GM12878 (cell line): ENCODE results near the gene VAV2. TPM values are rescaled to one million over a fixed set of nuclear protein-coding genes. Genes with fewer than 3 reads are reported as not detected.

Experiments
- ATAC-seq: fragments of 200-7000 bp; cut with Tn5 transposase; 3 replicates; pipeline ENCODE4 v1.9.1; 2020; ENCODE audit warnings: mild to moderate bottlenecking, moderate library complexity
- BruUV-seq: library from RNA; stranded (reverse); fragments of 400-500 nt; replicated peaks from 2 replicates; lab custom pipeline; 2021; lab: Mats Ljungman, UMichigan
- CTCF ChIA-PET: fragments of 300-600 bp; sonication (Branson Sonifier 250); formaldehyde crosslinking; extraction: SDS; loops from one replicate; lab custom pipeline; 2021; ENCODE audit warnings: inconsistent platforms; lab: Yijun Ruan, JAX
- POLR2A ChIA-PET: fragments of 350-600 bp; formaldehyde crosslinking; extraction: SDS; loops from one replicate; lab custom pipeline; 2021; ENCODE audit warnings: inconsistent platforms; lab: Charles Lee
- RAD21 ChIA-PET: fragments of 300-600 bp; sonication (Branson Sonifier 250); formaldehyde crosslinking; loops from one replicate; lab custom pipeline; 2023; ENCODE audit warnings: antibody characterized with exemption; ENCODE audit not compliant: unreplicated experiment; lab: Charles Lee
- SMC1A ChIA-PET: fragments of 300-600 bp; sonication (Branson Sonifier 250); formaldehyde crosslinking; loops from one replicate; lab custom pipeline; 2023; ENCODE audit not compliant: unreplicated experiment, uncharacterized antibody; lab: Charles Lee
- DNase-seq: peaks from one replicate; pipeline ENCODE4 v3.0.0-alpha.2; 2011; ENCODE audit warnings: low read depth, low spot score
- FAIRE-seq: peaks from 3 replicates; lab custom pipeline; 2011; peaks lifted over from hg19 to GRCh38; lab: Jason Lieb, UNC
- H2AFZ ChIP-seq: 2 replicates; pipeline ENCODE4 v1.6.0; 2011; ENCODE audit warnings: low read depth, low read length, control low read depth; ENCODE audit not compliant: control insufficient read depth
- H3K27ac ChIP-seq: 2 replicates; pipeline ENCODE4 v1.5.1; 2011; ENCODE audit warnings: control low read depth; ENCODE audit not compliant: control insufficient read depth, insufficient read depth
- H3K27me3 ChIP-seq, 2 experiments: replicated peaks in 1 of 2; 2 replicates each; pipeline versions ENCODE4 v1.6.0 to v1.6.1; 2011; ENCODE audit warnings: low read length in 1 of 2; ENCODE audit not compliant: control insufficient read depth in 2 of 2, insufficient read depth in 2 of 2
- H3K36me3 ChIP-seq, 2 experiments: 2 replicates each; pipeline ENCODE4 v1.5.1; 2011; ENCODE audit warnings: low read length in 1 of 2; ENCODE audit not compliant: control insufficient read depth in 2 of 2, insufficient read depth in 2 of 2
- H3K4me1 ChIP-seq: 2 replicates; pipeline ENCODE4 v1.6.1; 2011; ENCODE audit warnings: mild to moderate bottlenecking, low read length, moderate library complexity, mixed read lengths; ENCODE audit not compliant: control insufficient read depth, insufficient read depth
- H3K4me2 ChIP-seq: 2 replicates; pipeline ENCODE4 v1.6.0; 2011; ENCODE audit warnings: control low read depth; ENCODE audit not compliant: control insufficient read depth, insufficient read depth
- H3K4me3 ChIP-seq: fragments of 200-600 bp; sonication (generic); 2 replicates; pipeline ENCODE4 v1.5.1; 2016
- H3K79me2 ChIP-seq: 2 replicates; pipeline ENCODE4 v1.6.0; 2011; ENCODE audit warnings: low read length; ENCODE audit not compliant: control insufficient read depth, insufficient read depth
- H3K9ac ChIP-seq: 2 replicates; pipeline ENCODE4 v1.8.0; 2011; ENCODE audit warnings: low read length, control low read depth, mixed read lengths; ENCODE audit not compliant: control insufficient read depth, insufficient read depth
- H3K9me3 ChIP-seq: replicated peaks from 3 replicates; pipeline ENCODE4 v1.5.1; 2011; ENCODE audit warnings: mild to moderate bottlenecking, low read length; ENCODE audit not compliant: control insufficient read depth, insufficient read depth
- H4K20me1 ChIP-seq: 2 replicates; pipeline ENCODE4 v1.6.0; 2011; ENCODE audit not compliant: control insufficient read depth, insufficient read depth
- CBX5 ChIP-seq: sonication (generic); IDR thresholded peaks from 2 replicates; pipeline ENCODE4 v1.6.1; 2016; ENCODE audit warnings: low read depth, moderate library complexity, mild to moderate bottlenecking, inconsistent platforms
- EZH2 ChIP-seq: IDR thresholded peaks from 2 replicates; pipeline ENCODE4 v1.6.1; 2012; ENCODE audit warnings: low read depth, mild to moderate bottlenecking, control low read depth, inconsistent platforms, low read length, borderline replicate concordance; ENCODE audit not compliant: control insufficient read depth
- HCFC1 ChIP-seq: fragments of 150-350 bp; IDR thresholded peaks from 2 replicates; pipeline ENCODE4 v1.6.1; 2014; ENCODE audit warnings: low read length
- MEF2B ChIP-seq: fragments of 450-650 bp; IDR thresholded peaks from 2 replicates; pipeline ENCODE4 v1.6.1; 2018; ENCODE audit warnings: mild to moderate bottlenecking, moderate library complexity; ENCODE audit not compliant: partially characterized antibody, poor library complexity, severe bottlenecking
- POLR2A ChIP-seq: IDR thresholded peaks from 2 replicates; pipeline ENCODE4 v1.6.1; 2011; ENCODE audit warnings: low read depth, mild to moderate bottlenecking, low read length
- REST ChIP-seq: IDR thresholded peaks from 2 replicates; pipeline ENCODE4 v1.6.1; 2012; ENCODE audit warnings: mild to moderate bottlenecking, low read depth, low read length
- SUPT20H ChIP-seq: IDR thresholded peaks from 2 replicates; pipeline ENCODE4 v1.6.1; 2011; ENCODE audit warnings: low read depth, mild to moderate bottlenecking, low read length, moderate library complexity, borderline replicate concordance; ENCODE audit not compliant: control insufficient read depth
- TCF7 ChIP-seq: IDR thresholded peaks from 2 replicates; pipeline ENCODE4 v1.6.1; 2014; ENCODE audit warnings: antibody characterized with exemption, borderline replicate concordance
- WGBS: methylation state at CpG from one replicate; pipeline ENCODE4 v1.1.6; 2016; ENCODE audit warnings: low lambda C conversion rate; ENCODE audit not compliant: insufficient replicate concordance, insufficient coverage; ENCODE audit errors: missing lambda C conversion rate; 5-methylcytosine and 5-hydroxymethylcytosine counted together
- in situ Hi-C: fragments of 300-500 bp; cut with MboI; formaldehyde crosslinking; loops from 9 replicates; pipeline ENCODE4 v1.14.3; 2018; ENCODE audit warnings: mixed read lengths
- intact Hi-C: fragments of 100-400 bp; cut with micrococcal nuclease; formaldehyde crosslinking; loops from one replicate; pipeline ENCODE4 v1.14.2; 2022; ENCODE audit not compliant: unreplicated experiment
- polyA plus RNA-seq, 11 experiments: library from polyadenylated mRNA; depleted of rRNA in 4 of 11; unstranded in 6 of 11; stranded (reverse) in 5 of 11; fragments of >200 nt; fragmentation: Nextera tagmentation in 4 of 11; fragmentation: Illumina TruSeq in 1 of 11; extraction: Ambion mirVana in 4 of 11; extraction: Trizol in 1 of 11; gene quantifications; 1 replicate in 1 of 11; 2 replicates in 10 of 11; pipeline versions ENCODE4 v1.2.1 to v1.2.3, GENCODE V29; 2011 to 2016; ENCODE audit warnings: inconsistent platforms in 2 of 11, missing spikeins in 2 of 11, low read depth in 1 of 11
- total RNA-seq, 4 experiments: library from RNA; depleted of rRNA in 3 of 4; stranded (reverse); fragments of >200 nt in 3 of 4; fragmentation: Illumina TruSeq in 1 of 4; extraction: Trizol in 1 of 4; gene quantifications; 2 replicates each; pipeline versions ENCODE4 v1.2.1 to v1.2.3, GENCODE V29; 2013 to 2021
- TF ChIP-seq, protein P1 (sequence below): fragments of 450-650 bp; IDR thresholded peaks from 2 replicates; pipeline ENCODE4 v1.6.1; 2017; ENCODE audit warnings: mild to moderate bottlenecking, moderate library complexity

The VAV2 gene
- total and polyA plus RNA-seq, 10 of the 15 experiments (the other 5 are each of a cell fraction or from before 2014, with no cell fraction given) = 0.13 to 43.9 (median 16.9) TPM

DNA sequence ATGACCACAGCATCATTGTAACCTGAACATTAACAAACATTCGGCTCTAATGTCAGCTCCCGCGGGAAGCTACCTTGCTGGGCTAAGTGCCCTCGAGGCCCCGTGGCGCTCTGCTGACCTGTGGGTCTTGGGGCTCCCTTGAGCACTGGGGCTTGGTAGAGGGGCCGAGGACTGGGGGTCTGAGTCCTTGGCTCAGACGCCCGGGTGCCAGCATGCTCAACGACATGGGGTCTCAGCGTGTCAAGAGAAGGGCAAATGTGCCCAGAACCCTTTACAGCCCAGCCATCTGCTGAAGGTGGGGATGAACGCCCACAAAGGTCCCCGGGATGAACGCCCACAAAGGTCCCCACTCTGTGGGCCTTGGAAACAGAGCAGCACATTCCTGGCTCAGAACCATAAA, 214.3 kb downstream of the VAV2 start:
- FAIRE-seq = no peak
- intact Hi-C loops = no loop called here
- 96% methylated on average over 14 of the region's 14 CpGs for WGBS

DNA sequence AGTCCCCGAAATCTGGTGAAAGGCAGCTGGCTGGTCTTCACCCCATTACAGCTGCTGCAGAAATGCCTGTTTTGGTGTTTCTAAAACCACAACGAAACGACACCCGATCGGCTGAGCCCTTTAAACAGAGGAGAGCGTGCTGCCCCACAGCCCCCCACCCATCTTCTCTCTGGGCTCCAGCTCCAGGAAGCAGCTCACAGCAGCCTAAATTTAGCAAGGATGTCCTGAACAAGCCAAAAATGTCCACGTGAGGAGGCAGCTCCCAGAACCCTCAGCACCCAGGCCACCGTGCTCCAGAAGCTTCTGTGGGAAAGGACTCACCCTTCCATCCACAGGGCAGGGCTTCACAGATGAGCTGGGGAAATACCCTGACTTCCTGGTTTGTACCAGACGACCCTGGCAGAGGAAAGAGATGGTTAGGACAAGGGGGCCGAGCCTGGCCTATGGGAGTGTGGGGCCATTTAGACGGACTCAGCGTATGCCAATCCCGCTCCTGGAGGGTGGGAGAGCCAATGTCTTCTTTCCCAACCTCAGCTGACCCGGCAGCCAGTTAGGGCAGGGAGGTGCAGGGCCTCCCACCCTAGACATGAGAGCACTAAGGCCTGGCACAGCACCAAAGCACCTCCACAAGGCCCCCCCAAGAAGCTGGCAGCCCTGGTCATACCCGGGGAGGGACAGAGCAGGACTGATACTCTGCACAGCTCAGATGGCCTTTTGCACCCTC, 214.9 kb downstream of the VAV2 start:
- H3K9me3 ChIP-seq = peaks cover 5% of the 10 kb centered on the region; the same call in 1 of the 3 replicates
- POLR2A ChIA-PET = no interaction called here
- H3K79me2 ChIP-seq = no peaks in the 10 kb centered on the region
- no peaks in the 10 kb centered on the region for H3K27me3 ChIP-seq
- H3K4me3 ChIP-seq = no peak overlapping the region
- no peaks in the 10 kb centered on the region for H3K4me1 ChIP-seq
- in situ Hi-C loops (no loop called here), intact Hi-C loops (no loop called here)
- peaks cover 9 to 34% of the 10 kb centered on the region in 2 experiments; a peak in 3 of 4 replicates for H3K36me3 ChIP-seq
- BruUV-seq = no TSS peak
- ATAC-seq (no peak), FAIRE-seq (no peak), DNase-seq (no peak)
- no peak overlapping the region for H3K27ac ChIP-seq
- H3K9ac ChIP-seq = no peak overlapping the region
- RAD21 ChIA-PET = no interaction called here
- 88% methylated on average over 15 of the region's 15 CpGs for WGBS
- H3K4me2 ChIP-seq = no peak overlapping the region
- CTCF ChIA-PET = interaction anchor here (1.0 kb wide), 1 partner anchor 217 kb away, joined by 4 read pairs; no protein-coding TSS in a partner anchor
- SMC1A ChIA-PET = interaction anchor here (1.1 kb wide), 1 partner anchor 247 kb away, joined by 3 read pairs; no protein-coding TSS in a partner anchor
- no peaks in the 10 kb centered on the region for H4K20me1 ChIP-seq
- H2AFZ ChIP-seq = no peak overlapping the region
- no peak for TF ChIP-seq HCFC1
- TF ChIP-seq EZH2 = no peak
- TF ChIP-seq REST = no peak
- TF ChIP-seq SUPT20H = no peak
- TF ChIP-seq, protein P1, sequence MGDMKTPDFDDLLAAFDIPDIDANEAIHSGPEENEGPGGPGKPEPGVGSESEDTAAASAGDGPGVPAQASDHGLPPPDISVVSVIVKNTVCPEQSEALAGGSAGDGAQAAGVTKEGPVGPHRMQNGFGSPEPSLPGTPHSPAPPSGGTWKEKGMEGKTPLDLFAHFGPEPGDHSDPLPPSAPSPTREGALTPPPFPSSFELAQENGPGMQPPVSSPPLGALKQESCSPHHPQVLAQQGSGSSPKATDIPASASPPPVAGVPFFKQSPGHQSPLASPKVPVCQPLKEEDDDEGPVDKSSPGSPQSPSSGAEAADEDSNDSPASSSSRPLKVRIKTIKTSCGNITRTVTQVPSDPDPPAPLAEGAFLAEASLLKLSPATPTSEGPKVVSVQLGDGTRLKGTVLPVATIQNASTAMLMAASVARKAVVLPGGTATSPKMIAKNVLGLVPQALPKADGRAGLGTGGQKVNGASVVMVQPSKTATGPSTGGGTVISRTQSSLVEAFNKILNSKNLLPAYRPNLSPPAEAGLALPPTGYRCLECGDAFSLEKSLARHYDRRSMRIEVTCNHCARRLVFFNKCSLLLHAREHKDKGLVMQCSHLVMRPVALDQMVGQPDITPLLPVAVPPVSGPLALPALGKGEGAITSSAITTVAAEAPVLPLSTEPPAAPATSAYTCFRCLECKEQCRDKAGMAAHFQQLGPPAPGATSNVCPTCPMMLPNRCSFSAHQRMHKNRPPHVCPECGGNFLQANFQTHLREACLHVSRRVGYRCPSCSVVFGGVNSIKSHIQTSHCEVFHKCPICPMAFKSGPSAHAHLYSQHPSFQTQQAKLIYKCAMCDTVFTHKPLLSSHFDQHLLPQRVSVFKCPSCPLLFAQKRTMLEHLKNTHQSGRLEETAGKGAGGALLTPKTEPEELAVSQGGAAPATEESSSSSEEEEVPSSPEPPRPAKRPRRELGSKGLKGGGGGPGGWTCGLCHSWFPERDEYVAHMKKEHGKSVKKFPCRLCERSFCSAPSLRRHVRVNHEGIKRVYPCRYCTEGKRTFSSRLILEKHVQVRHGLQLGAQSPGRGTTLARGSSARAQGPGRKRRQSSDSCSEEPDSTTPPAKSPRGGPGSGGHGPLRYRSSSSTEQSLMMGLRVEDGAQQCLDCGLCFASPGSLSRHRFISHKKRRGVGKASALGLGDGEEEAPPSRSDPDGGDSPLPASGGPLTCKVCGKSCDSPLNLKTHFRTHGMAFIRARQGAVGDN = no peak
- no peak for TF ChIP-seq CBX5
- no peak for TF ChIP-seq TCF7

More for the DNA sequence above, 214.3 kb downstream of the VAV2 start:
- SMC1A ChIA-PET = no interaction called here
- TF ChIP-seq POLR2A (0 out of 2 replicates have a peak, but pooled peaks have one; percentile 9), MEF2B (no peak)
- Histone ChIP-seq H3K27ac (no peak overlapping the region), H3K9ac (no peak overlapping the region), H3K4me2 (no peak overlapping the region), H3K27me3 (no peaks in the 10 kb centered on the region), H3K4me1 (no peaks in the 10 kb centered on the region), H3K4me3 (no peak overlapping the region), H3K9me3 (peaks cover 5% of the 10 kb centered on the region; the same call in 1 of the 3 replicates), H2AFZ (no peak overlapping the region), H4K20me1 (no peaks in the 10 kb centered on the region), H3K36me3 (peaks cover 9 to 34% of the 10 kb centered on the region in 2 experiments; a peak in 3 of 4 replicates), H3K79me2 (no peaks in the 10 kb centered on the region)
- DNase-seq (no peak), ATAC-seq (no peak)
- CTCF ChIA-PET = no interaction called here
- RAD21 ChIA-PET = no interaction called here
- POLR2A ChIA-PET = no interaction called here
- BruUV-seq = no TSS peak
- in situ Hi-C loops = no loop called here
